22Rv1 (cell line): Measurements from ENCODE around the gene KIAA0753.

Experiments used
- CTCF ChIP-seq: fragments of 450-650 bp; IDR thresholded peaks from 2 replicates; pipeline ENCODE4 v1.5.1; 2017; ENCODE audit warnings: mild to moderate bottlenecking
- ZFX ChIP-seq: fragments of 450-650 bp; IDR thresholded peaks from 2 replicates; pipeline ENCODE4 v1.6.1; 2017; ENCODE audit warnings: antibody characterized with exemption, borderline replicate concordance

- no peak for TF ChIP-seq CTCF
- TF ChIP-seq ZFX, result no peak
Measured at GRCh38 chr17:6557040-6557438, 83.5 kb downstream of the KIAA0753 start.
